A549 (cell line): ENCODE results near the gene RHAG.
"Not testable (repeated sequence)": the region's sequence is repeated elsewhere in the genome, so short reads cannot be mapped to it uniquely, and the experiment has no call there.

Experiments used
- CTCF ChIP-seq: fragments of >200 bp; sonication (Bioruptor Twin); formaldehyde crosslinking; IDR thresholded peaks from 3 replicates; pipeline ENCODE4 v1.5.1; 2016
- EP300 ChIP-seq, 2 experiments: fragments of >200 bp; sonication (Bioruptor Twin); formaldehyde crosslinking; IDR thresholded peaks; 2 replicates in 1 of 2; 3 replicates in 1 of 2; pipeline ENCODE4 v1.6.1; 2016 to 2017
- TP53 ChIP-seq: fragments of 250-450 bp; sonication (Bioruptor Pico); IDR thresholded peaks from 2 replicates; pipeline ENCODE4 v1.5.0; 2021; ENCODE audit warnings: mild to moderate bottlenecking, moderate library complexity

GRCh38 chr6:49614144-49614543 is 22.5 kb downstream of the RHAG start:
- TF ChIP-seq TP53 (CRISPR knock-in tag); CTCF; EP300 (IDR thresholded peaks at IDR 0.05): not testable (repeated sequence)
